ENCODE results near the gene TBRG1. TPM values are rescaled to one million over a fixed set of nuclear protein-coding genes. Genes with fewer than 3 reads are reported as not detected.

TBRG1 gene
- total and polyA plus RNA-seq, 2 of the 8 experiments (the other 6 are each of a cell fraction or from before 2014, with no cell fraction given), result 16.3 to 26.7 TPM

DNA sequence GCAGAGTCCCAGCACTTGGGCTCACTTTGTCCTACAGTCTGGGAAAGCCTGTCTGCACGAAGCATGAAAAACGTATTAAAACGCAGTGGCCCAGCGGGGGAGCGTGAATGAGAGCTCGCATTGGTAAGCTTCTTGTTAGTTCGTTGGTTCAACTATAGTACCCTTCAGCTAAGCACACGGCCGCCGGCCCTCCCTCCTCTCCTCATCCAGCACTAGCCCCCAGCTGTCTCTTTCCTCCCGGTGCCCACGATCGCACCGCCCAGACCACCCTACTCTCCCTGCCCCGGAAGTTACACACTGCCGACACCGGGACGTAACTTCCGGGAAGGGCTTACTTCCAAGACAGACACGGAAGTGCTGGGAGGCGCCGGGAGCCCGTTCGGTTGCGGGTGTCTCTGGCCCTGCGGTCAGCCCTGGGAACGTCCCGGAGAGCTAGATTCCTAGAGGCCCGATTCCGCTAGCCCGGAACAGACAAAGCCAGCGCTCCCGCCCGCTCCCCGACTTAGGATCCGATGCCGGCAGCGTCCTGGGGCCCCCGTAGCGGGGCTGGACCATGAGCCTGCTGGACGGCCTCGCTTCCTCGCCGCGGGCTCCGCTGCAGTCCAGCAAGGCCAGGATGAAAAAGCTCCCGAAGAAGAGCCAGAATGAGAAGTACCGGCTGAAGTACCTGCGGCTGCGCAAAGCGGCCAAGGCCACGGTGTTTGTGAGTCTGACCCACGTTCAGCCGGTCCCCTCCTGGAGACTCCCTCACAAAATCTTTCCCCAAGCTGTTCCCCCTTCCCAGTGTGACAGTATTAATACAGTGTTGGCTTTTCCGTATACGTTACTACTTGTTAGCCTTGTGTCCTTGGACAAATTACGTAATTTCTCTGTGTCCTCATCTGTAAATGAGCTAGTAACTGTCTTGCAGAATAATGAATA is at the start of gene TBRG1 (continued):
- TF ChIP-seq TAF1 (IDR thresholded peaks at IDR 0.05; ENCODE audit: low read depth, low read length), result peak; percentile 90
- TF ChIP-seq YY1 (IDR thresholded peaks at IDR 0.05; ENCODE audit: low read depth, low read length), result no peak
- no peak for TF ChIP-seq SIX5 (IDR thresholded peaks at IDR 0.05; ENCODE audit: low read depth, low read length)
- no peak for TF ChIP-seq BCL11A (IDR thresholded peaks at IDR 0.05; ENCODE audit: low read depth in 2 of 2, low read length in 2 of 2)
- TF ChIP-seq, protein P1, sequence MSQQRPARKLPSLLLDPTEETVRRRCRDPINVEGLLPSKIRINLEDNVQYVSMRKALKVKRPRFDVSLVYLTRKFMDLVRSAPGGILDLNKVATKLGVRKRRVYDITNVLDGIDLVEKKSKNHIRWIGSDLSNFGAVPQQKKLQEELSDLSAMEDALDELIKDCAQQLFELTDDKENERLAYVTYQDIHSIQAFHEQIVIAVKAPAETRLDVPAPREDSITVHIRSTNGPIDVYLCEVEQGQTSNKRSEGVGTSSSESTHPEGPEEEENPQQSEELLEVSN (IDR thresholded peaks at IDR 0.05), result peak; percentile 34
- no peak for TF ChIP-seq SP4 (IDR thresholded peaks at IDR 0.05; ENCODE audit: low read length)
- TF ChIP-seq GTF2F1 (IDR thresholded peaks at IDR 0.05; ENCODE audit: borderline replicate concordance, low read depth, low read length), result peak; percentile 62; the same call in 1 of the 2 replicates
- no peak for TF ChIP-seq TEAD4 (IDR thresholded peaks at IDR 0.05; ENCODE audit: low read depth, low read length)
- peak; percentile 65 to 90 for TF ChIP-seq POLR2A (IDR thresholded peaks at IDR 0.05; ENCODE audit: control extremely low read depth in 1 of 2, low read depth in 2 of 2, low read length in 2 of 2)
- no peak; a peak in 1 of 4 replicates for TF ChIP-seq RAD21 (IDR thresholded peaks at IDR 0.05 in 1 of 2, conservative IDR thresholded peaks at IDR 0.05 in 1 of 2; ENCODE audit: low read depth in 2 of 2, low read length in 2 of 2)
- peak; percentile 88 for TF ChIP-seq CREB1 (IDR thresholded peaks at IDR 0.05)

Data from H1 (cell line).